HepG2 (cell line): ENCODE results near the gene CDK14. TPM values are rescaled to one million over a fixed set of nuclear protein-coding genes. Genes with fewer than 3 reads are reported as not detected.

Experiments used
- E2F2 ChIP-seq: sonication (generic); formaldehyde crosslinking; IDR thresholded peaks from 2 replicates; pipeline ENCODE4 v1.4.0; 2020; ENCODE audit warnings: missing genetic modification reagents, borderline replicate concordance
- HMG20B ChIP-seq: conservative IDR thresholded peaks from 2 replicates; pipeline ENCODE4 v1.6.1; 2016; ENCODE audit warnings: missing genetic modification reagents, missing compliant biosample characterization
- ZHX2 ChIP-seq, 2 experiments: sonication (generic) in 1 of 2; formaldehyde crosslinking in 1 of 2; IDR thresholded peaks; 2 replicates each; pipeline versions ENCODE4 v1.6.1 to v1.9.0; 2014 to 2022; ENCODE audit warnings: antibody characterized with exemption in 1 of 2, borderline replicate concordance in 1 of 2, inconsistent platforms in 1 of 2, low read depth in 1 of 2, missing genetic modification reagents in 1 of 2
- ZMYM3 ChIP-seq: sonication (generic); formaldehyde crosslinking; IDR thresholded peaks from 2 replicates; pipeline ENCODE4 v1.5.1; 2020; ENCODE audit warnings: mild to moderate bottlenecking, missing genetic modification reagents
- ZNF556 ChIP-seq: sonication (generic); formaldehyde crosslinking; IDR thresholded peaks from 2 replicates; pipeline ENCODE4 v1.4.0; 2020; ENCODE audit warnings: mild to moderate bottlenecking, missing genetic modification reagents, borderline replicate concordance
- ZNF597 ChIP-seq: sonication (generic); formaldehyde crosslinking; IDR thresholded peaks from 2 replicates; pipeline ENCODE4 v1.5.0; 2020; ENCODE audit warnings: missing genetic modification reagents
- polyA plus RNA-seq, 8 experiments: library from polyadenylated mRNA; depleted of rRNA in 3 of 8; stranded (reverse) in 7 of 8; unstranded in 1 of 8; fragments of >200 nt; fragmentation: Illumina TruSeq in 4 of 8; extraction: Trizol in 4 of 8; gene quantifications; 2 replicates each; pipeline versions ENCODE4 v1.2.1 to v1.2.3, GENCODE V29; 2011 to 2016; ENCODE audit warnings: low read depth in 4 of 8, missing spikeins in 1 of 8, mixed read lengths in 1 of 8; ENCODE audit not compliant: insufficient read depth in 1 of 8
- total RNA-seq, 5 experiments: library from RNA; depleted of rRNA; stranded (reverse); fragments of >200 nt; fragmentation: Illumina TruSeq; extraction: Trizol; gene quantifications; 2 replicates each; pipeline ENCODE4 v1.2.3, GENCODE V29; 2016; ENCODE audit warnings: low read depth in 1 of 5

The CDK14 gene
- total and polyA plus RNA-seq, 2 of the 13 experiments (the other 11 are each of a cell fraction or from before 2014, with no cell fraction given) = 0.26 to 0.71 TPM

GRCh38 chr7:91041901-91042484 lies 445.9 kb downstream of the CDK14 start (continued):
- TF ChIP-seq ZHX2 (IDR thresholded peaks at IDR 0.05; ENCODE audit: low read depth) = no peak
- TF ChIP-seq ZHX2 (CRISPR knock-in tag; IDR thresholded peaks at IDR 0.05; ENCODE audit: borderline replicate concordance) = no peak
- TF ChIP-seq ZNF556 (CRISPR knock-in tag) = no peak
- TF ChIP-seq HMG20B = no peak
- no peak for TF ChIP-seq ZNF597
- TF ChIP-seq ZMYM3 = no peak
- no peak for TF ChIP-seq E2F2 (CRISPR knock-in tag)
- TF ChIP-seq, all 625 proteins: peak for 0
